Peyer's patch (tissue), 4 donors: ENCODE results near the gene SLC45A3.

Experiments
- CTCF ChIP-seq, 6 experiments: fragments of 450-650 bp in 4 of 6; fragments of 200-600 bp in 2 of 6; sonication (generic) in 1 of 6; IDR thresholded peaks; one replicate each; pipeline ENCODE4 v1.5.1; 2017 to 2019; ENCODE audit warnings: antibody characterized with exemption in 6 of 6, mild to moderate bottlenecking in 3 of 6, moderate library complexity in 1 of 6
- POLR2A ChIP-seq, 2 donors: fragments of 450-650 bp; IDR thresholded peaks; one replicate each; pipeline ENCODE4 v1.5.1; 2017; ENCODE audit warnings: antibody characterized with exemption in 2 of 2, mild to moderate bottlenecking in 2 of 2, moderate library complexity in 2 of 2

- TF ChIP-seq CTCF (IDR thresholded peaks at IDR 0.05) (no peak), POLR2A (IDR thresholded peaks at IDR 0.05) (no peak)
These were observed 37.5 kb downstream of the SLC45A3 start for GRCh38 chr1:205642679-205643307.
